IMR-90 (cell line): ENCODE results near the gene SYT5.

Experiments
- CTCF ChIP-seq: conservative IDR thresholded peaks from 2 replicates; pipeline ENCODE4 v1.5.1; 2012; ENCODE audit warnings: mild to moderate bottlenecking, low read depth, low read length, improper control_type of control experiment
- ELK1 ChIP-seq: fragments of 150-350 bp; IDR thresholded peaks from 2 replicates; pipeline ENCODE4 v1.6.1; 2016; ENCODE audit warnings: low read depth, mild to moderate bottlenecking, low read length, moderate library complexity, borderline replicate concordance
- FOS ChIP-seq: fragments of 150-350 bp; IDR thresholded peaks from 2 replicates; pipeline ENCODE4 v1.6.1; 2016; ENCODE audit warnings: low read depth, low read length
- MAFK ChIP-seq: IDR thresholded peaks from 2 replicates; pipeline ENCODE4 v1.6.1; 2012; ENCODE audit warnings: low read depth, low read length, improper control_type of control experiment
- MXI1 ChIP-seq: IDR thresholded peaks from 2 replicates; pipeline ENCODE4 v1.6.1; 2012; ENCODE audit warnings: low read depth, mild to moderate bottlenecking, low read length, moderate library complexity, borderline replicate concordance
- POLR2A ChIP-seq: IDR thresholded peaks from 2 replicates; pipeline ENCODE4 v1.6.1; 2012; ENCODE audit warnings: mild to moderate bottlenecking, low read depth, low read length
- RAD21 ChIP-seq: IDR thresholded peaks from 2 replicates; pipeline ENCODE4 v1.6.1; 2012; ENCODE audit warnings: low read length, improper control_type of control experiment
- RFX5 ChIP-seq: IDR thresholded peaks from 2 replicates; pipeline ENCODE4 v1.8.0; 2012; ENCODE audit warnings: low read depth, mild to moderate bottlenecking, low read length, moderate library complexity
- SMC3 ChIP-seq: fragments of 150-350 bp; IDR thresholded peaks from 2 replicates; pipeline ENCODE4 v1.6.1; 2016; ENCODE audit warnings: low read depth, mild to moderate bottlenecking, antibody characterized with exemption, low read length, moderate library complexity
- USF2 ChIP-seq: fragments of 150-350 bp; IDR thresholded peaks from 2 replicates; pipeline ENCODE4 v1.6.1; 2017; ENCODE audit warnings: mild to moderate bottlenecking, antibody characterized with exemption, low read length, low read depth

DNA sequence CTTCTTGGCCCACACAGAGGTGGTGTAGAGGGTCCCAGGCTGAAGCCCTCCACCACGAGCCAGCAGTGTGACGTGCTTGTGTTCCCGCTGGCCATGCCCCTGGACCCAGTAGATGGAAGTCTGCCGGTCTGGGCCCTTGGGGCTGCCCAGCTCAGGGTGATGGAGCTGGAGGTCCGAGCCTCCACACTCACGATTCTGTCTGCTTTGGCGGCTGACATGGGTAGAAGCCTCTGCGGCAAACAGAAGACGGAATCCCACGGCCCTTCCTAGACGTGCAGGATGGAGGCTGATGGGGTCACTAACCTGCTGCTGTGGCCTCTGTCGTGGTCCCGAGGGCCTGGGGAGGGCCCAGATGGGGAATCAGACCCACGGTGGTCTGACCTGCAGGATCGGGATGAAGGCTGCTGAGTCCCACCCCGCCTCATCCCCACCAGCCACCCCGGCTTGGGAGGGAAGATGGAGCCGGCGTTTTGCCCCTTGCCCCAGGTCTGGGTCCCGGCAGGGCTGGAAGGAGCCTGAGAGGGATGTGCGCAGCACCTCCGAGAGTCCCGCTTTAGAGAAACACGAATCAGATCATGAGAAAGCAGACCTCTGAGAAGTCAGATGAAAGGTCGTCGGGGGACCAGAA is 44.1 kb upstream of the SYT5 start:
- TF ChIP-seq SMC3: no peak
- no peak for TF ChIP-seq RFX5
- no peak for TF ChIP-seq CTCF
- no peak for TF ChIP-seq POLR2A
- TF ChIP-seq FOS: no peak
- TF ChIP-seq ELK1: no peak
- TF ChIP-seq USF2: no peak
- TF ChIP-seq MXI1: no peak
- TF ChIP-seq RAD21: no peak
- no peak for TF ChIP-seq MAFK
